Activated B cell treated with CpG ODN at 0.5 μM for 24 hours (primary cell): ENCODE results near the gene RMI2. TPM values are rescaled to one million over a fixed set of nuclear protein-coding genes. Genes with fewer than 3 reads are reported as not detected.
"Not testable (repeated sequence)": the region's sequence is repeated elsewhere in the genome, so short reads cannot be mapped to it uniquely, and the experiment has no call there.

Experiments
- ATAC-seq: fragments of 200-7000 bp; cut with Tn5 transposase; one replicate; pipeline ENCODE4 v1.10.0; 2021; ENCODE audit warnings: low read depth, mild to moderate bottlenecking, moderate library complexity
- CTCF ChIA-PET: fragments of 350-600 bp; sonication (Branson Sonifier 250); formaldehyde crosslinking; loops from one replicate; lab custom pipeline; 2021; ENCODE audit warnings: antibody characterized with exemption; lab: Charles Lee
- POLR2A ChIA-PET: fragments of 350-600 bp; sonication (Branson Sonifier 250); formaldehyde crosslinking; loops from one replicate; lab custom pipeline; 2021; ENCODE audit warnings: antibody characterized with exemption; lab: Charles Lee
- DNase-seq: peaks from one replicate; pipeline ENCODE4 v3.0.0; 2022
- H3K27ac Mint-ChIP-seq: one replicate; pipeline ENCODE4 v1.8.0; 2020; ENCODE audit warnings: mixed read lengths
- H3K27me3 Mint-ChIP-seq: one replicate; pipeline ENCODE4 v1.8.0; 2021; ENCODE audit warnings: mixed read lengths
- H3K36me3 Mint-ChIP-seq: one replicate; pipeline ENCODE4 v1.8.0; 2021; ENCODE audit warnings: low read depth, mixed read lengths
- H3K4me1 Mint-ChIP-seq: one replicate; pipeline ENCODE4 v1.8.0; 2021; ENCODE audit warnings: mixed read lengths
- H3K4me3 Mint-ChIP-seq: one replicate; pipeline ENCODE4 v1.8.0; 2020; ENCODE audit warnings: mild to moderate bottlenecking, mixed read lengths
- H3K9me3 Mint-ChIP-seq: one replicate; pipeline ENCODE4 v1.8.0; 2020; ENCODE audit warnings: mixed read lengths
- intact Hi-C: fragments of 100-400 bp; cut with micrococcal nuclease; formaldehyde crosslinking; loops from one replicate; pipeline ENCODE4 v1.15.1; 2024
- total RNA-seq: library from RNA; stranded (reverse); gene quantifications from 2 replicates; pipeline ENCODE4 v1.2.3, GENCODE V29; 2022
- TF ChIP-seq, protein P1 (sequence below): fragments of 200-600 bp; IDR thresholded peaks from one replicate; pipeline ENCODE4 v1.8.0; 2022; ENCODE audit warnings: antibody characterized with exemption, mild to moderate bottlenecking

The RMI2 gene
- total RNA-seq, 1 donor from 2014 or later, result 8.1 TPM

DNA sequence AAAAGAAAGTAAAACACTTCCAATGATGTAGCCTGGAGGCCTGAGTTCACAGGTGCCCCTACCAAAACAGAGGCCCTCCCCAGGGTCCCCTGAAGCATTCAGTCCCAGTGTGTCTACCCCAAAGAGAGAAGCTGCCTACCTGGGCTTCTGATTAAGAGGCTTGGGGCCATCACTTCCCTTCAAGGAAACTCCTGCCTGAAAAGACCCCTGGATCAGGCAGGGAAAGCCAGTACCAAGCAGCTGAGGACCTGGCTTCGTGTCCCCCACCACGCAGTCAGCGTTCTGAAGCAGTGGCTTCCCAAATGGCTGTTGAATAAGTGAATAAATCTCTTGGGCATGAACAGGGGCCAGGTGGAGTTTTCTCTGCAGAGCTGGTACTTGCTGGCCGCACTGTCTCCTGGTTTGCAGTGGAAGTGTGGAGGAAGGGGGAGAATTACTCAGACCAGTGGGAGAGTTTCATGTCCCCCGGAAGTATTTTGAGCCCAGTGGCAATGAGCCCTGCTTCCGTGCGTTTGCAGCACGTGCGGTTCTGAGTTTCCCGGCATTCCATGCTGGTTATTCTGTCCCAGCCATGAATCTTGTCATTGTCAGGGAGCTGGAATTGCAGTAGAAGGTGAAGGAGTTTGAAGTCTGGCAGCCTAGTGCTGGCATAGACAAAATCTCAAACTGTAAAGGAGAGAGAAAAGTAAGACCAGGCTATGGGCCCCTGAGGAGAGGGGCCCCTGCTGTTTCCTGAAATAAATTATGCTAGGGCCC lies 27.0 kb downstream of the RMI2 start:
- H3K27me3 Mint-ChIP-seq, result no peaks in the 10 kb centered on the region
- H3K27ac Mint-ChIP-seq, result no peak overlapping the region
- TF ChIP-seq, protein P1, sequence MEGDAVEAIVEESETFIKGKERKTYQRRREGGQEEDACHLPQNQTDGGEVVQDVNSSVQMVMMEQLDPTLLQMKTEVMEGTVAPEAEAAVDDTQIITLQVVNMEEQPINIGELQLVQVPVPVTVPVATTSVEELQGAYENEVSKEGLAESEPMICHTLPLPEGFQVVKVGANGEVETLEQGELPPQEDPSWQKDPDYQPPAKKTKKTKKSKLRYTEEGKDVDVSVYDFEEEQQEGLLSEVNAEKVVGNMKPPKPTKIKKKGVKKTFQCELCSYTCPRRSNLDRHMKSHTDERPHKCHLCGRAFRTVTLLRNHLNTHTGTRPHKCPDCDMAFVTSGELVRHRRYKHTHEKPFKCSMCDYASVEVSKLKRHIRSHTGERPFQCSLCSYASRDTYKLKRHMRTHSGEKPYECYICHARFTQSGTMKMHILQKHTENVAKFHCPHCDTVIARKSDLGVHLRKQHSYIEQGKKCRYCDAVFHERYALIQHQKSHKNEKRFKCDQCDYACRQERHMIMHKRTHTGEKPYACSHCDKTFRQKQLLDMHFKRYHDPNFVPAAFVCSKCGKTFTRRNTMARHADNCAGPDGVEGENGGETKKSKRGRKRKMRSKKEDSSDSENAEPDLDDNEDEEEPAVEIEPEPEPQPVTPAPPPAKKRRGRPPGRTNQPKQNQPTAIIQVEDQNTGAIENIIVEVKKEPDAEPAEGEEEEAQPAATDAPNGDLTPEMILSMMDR, result no peak
- H3K9me3 Mint-ChIP-seq, result no peaks in the 10 kb centered on the region
- no peaks in the 10 kb centered on the region for H3K36me3 Mint-ChIP-seq
- DNase-seq (no peak), ATAC-seq (no peak)
- peaks cover 35% of the 10 kb centered on the region for H3K4me1 Mint-ChIP-seq
- intact Hi-C loops, result no loop called here
- ChIA-PET POLR2A (interaction anchor here (0.6 to 4.7 kb wide), 6 partner anchors 18 to 120 kb away, joined by 3 to 80 read pairs (median 16); partner anchors contain the start of gene SOCS1), CTCF (interaction anchor here (0.8 to 3.2 kb wide), 9 partner anchors 10 to 408 kb away, joined by 3 to 21 read pairs (median 4); partner anchors contain the start of gene SOCS1)
- H3K4me3 Mint-ChIP-seq, result no peak overlapping the region

DNA sequence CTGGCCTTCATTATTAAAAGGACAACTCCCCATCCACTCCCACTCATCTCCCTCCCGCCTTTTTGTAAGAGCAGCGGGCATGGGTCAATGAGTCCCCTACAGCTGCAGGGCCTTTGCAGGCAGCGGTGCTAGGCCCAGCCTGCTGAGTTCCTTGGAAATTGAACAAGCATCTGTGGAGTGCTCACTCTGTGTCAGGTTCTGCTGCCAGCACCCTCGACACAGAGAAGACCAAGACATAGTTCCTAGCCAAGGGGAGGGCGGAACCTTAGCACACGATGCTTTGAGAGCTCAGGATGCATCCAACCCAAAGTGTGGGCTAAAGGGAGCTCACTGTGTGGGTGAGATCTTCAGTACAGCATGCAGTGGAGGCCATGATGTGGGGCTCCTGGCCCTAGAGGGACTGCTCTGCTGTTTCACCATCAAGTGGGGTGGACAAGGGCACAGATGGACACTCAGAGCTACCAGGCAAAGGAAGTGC lies 27.6 kb downstream of the RMI2 start:
- ChIA-PET POLR2A (interaction anchor here (0.6 to 4.7 kb wide), 4 partner anchors 86 to 121 kb away, joined by 3 to 80 read pairs (median 10); partner anchors contain the start of gene SOCS1), CTCF (no interaction called here)
- H3K4me3 Mint-ChIP-seq, result no peak overlapping the region
- DNase-seq (no peak), ATAC-seq (no peak)
- no peak overlapping the region for H3K27ac Mint-ChIP-seq
- no peaks in the 10 kb centered on the region for H3K27me3 Mint-ChIP-seq
- TF ChIP-seq, protein P1, result no peak
- H3K4me1 Mint-ChIP-seq, result peaks cover 35% of the 10 kb centered on the region
- H3K9me3 Mint-ChIP-seq, result no peaks in the 10 kb centered on the region
- intact Hi-C loops, result no loop called here
- H3K36me3 Mint-ChIP-seq, result no peaks in the 10 kb centered on the region

DNA sequence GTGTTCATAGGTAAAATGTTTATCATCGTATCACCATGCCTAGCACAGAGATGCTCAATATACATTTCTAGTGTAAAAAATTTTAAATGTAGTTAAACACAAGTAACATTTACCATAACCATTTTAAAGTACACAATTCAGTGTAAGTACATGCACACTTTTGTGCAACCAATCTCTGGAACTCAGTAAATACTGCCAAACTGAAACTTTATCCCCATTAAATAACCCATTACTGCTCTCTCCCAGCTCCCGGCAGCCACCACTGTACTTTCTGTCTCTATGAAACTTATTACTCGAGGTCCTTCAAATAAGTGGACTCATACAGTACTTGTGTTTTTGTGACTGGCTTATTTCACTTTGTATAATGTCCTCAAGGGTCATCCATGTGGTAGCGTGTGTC lies 29.0 kb downstream of the RMI2 start:
- CTCF ChIA-PET, result no interaction called here

DNA sequence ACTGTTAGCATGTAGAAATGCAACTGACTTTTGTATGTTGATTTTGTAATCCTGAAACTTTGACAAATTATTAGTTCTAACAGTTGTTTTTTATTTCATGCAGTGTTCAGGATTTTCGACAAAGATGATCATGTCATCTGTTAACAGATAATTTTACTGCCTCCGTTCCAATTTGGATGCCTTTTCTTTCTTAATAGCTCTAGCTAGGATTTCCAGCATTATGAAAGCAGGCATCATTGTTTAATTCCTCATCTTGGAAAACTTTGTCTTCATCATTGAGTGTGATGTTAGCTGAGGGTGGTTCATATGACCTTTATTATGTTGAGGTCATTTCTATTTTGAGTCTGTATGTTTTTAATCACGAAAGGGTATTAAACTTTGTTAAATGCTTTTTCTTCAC lies 31.9 kb downstream of the RMI2 start:
- ATAC-seq (no peak), DNase-seq (no peak)
- Mint-ChIP-seq H3K4me1 (peaks cover 14% of the 10 kb centered on the region), H3K9me3 (no peaks in the 10 kb centered on the region), H3K4me3 (no peak overlapping the region), H3K27me3 (no peaks in the 10 kb centered on the region), H3K36me3 (peaks cover 4% of the 10 kb centered on the region), H3K27ac (no peak overlapping the region)
- CTCF ChIA-PET, result interaction anchor here (1.7 kb wide), 1 partner anchor 22 kb away, joined by 4 read pairs; no protein-coding TSS in a partner anchor
- intact Hi-C loops, result no loop called here
- TF ChIP-seq, protein P1, result no peak
- POLR2A ChIA-PET, result no interaction called here

More for the DNA sequence above, 29.0 kb downstream of the RMI2 start:
- Mint-ChIP-seq H3K9me3 (no peaks in the 10 kb centered on the region), H3K36me3 (no peaks in the 10 kb centered on the region), H3K4me1 (peaks cover 33% of the 10 kb centered on the region), H3K27me3 (no peaks in the 10 kb centered on the region), H3K27ac (no peak overlapping the region), H3K4me3 (no peak overlapping the region)
- DNase-seq, result no peak
- POLR2A ChIA-PET, result no interaction called here
- TF ChIP-seq, protein P1, result no peak
- intact Hi-C loops, result no loop called here
- ATAC-seq, result no peak

DNA sequence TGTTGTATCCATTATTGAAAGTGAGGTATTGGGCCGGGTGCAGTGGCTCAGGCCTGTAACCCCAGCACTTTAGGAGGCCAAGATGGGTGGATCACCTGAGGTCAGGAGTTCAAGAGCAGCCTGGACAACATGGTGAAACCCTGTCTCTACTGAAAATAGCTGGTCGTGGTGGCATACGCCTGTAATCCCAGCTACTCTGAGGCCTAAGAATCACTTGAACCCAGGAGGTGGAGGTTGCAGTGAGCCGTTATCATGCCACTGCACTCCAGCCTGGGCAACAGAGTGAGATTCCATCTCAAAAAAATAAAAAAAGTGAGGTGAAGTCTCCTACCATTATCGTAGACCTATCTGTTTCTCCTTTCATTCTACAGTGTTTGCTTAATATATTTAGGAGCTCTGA lies 33.7 kb downstream of the RMI2 start:
- H3K9me3 Mint-ChIP-seq, ATAC-seq, DNase-seq, intact Hi-C loops, H3K36me3 Mint-ChIP-seq, H3K27me3 Mint-ChIP-seq, CTCF ChIA-PET: not testable (repeated sequence)
- Mint-ChIP-seq H3K4me3 (peak overlapping the region; percentile 63), H3K27ac (peak overlapping the region; percentile 84), H3K4me1 (peaks cover 14% of the 10 kb centered on the region)
- POLR2A ChIA-PET, result interaction anchor here (0.6 to 1.5 kb wide), 6 partner anchors 8 to 277 kb away, joined by 3 to 6 read pairs (median 4); partner anchors contain the start of gene SOCS1
